ENCODE results near the gene SLC39A3. TPM values are rescaled to one million over a fixed set of nuclear protein-coding genes. Genes with fewer than 3 reads are reported as not detected.

Gene SLC39A3
- total RNA-seq, 1 experiment from 2014 or later = 39.1 TPM

DNA sequence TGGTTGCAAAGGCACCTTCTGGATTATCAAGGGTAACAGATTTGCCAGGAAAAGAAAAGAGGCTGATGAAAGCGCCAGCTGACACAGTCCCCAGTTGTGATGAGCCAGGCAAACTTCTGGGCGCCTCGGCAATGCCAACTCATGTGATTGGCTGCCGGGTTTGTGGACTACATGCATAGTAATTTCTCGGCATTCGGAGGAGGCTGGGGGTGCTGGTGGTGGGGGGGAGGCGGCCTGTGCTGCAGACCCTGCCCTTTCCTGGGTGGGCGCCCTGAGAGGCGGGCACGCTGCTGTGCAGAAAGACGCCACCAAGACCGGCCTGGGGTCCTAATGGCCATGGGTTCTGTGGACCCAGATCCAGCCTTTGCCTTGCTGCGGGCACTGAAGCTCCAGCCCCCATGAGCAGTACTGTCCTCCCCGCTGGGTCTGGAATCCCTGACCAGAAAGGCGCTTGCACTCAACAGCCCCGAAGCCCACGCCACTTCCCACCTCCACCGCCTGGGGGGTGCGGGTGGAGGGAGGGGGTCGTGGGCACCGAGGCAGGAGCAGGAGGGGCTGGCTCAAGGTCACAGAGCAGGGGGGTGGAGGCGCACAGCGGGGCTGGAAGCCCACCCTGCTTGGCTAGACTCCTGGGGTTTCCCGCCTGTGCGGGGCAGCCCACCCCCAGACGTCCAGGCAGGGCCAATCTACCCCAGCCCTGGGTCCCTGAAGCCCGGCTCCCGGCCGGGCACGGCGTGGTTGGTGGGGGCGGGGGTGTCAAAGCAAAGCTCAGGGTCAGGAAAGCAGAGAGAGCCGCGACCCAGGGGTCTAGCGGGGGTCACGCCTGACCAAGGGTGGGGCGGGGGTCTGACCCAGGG is 19.7 kb downstream of the SLC39A3 start:
- Histone ChIP-seq H3K4me1 (ENCODE audit: control insufficient read depth in 1 of 2, insufficient read depth in 2 of 2, low read length in 2 of 2) (peaks cover 21 to 41% of the 10 kb centered on the region in 2 experiments), H3K9ac (ENCODE audit: low read length) (peak overlapping the region; percentile 72), H3K9me3 (ENCODE audit: control insufficient read depth in 1 of 2, insufficient read depth in 1 of 2, low read depth in 1 of 2, low read length in 2 of 2) (peaks cover 8 to 9% of the 10 kb centered on the region in 2 experiments; a peak in 3 of 4 replicates), H3K36me3 (ENCODE audit: control insufficient read depth in 1 of 2, insufficient read depth in 2 of 2, low read length in 2 of 2) (peaks cover 0 to 4% of the 10 kb centered on the region in 2 experiments; a peak in 2 of 4 replicates), H3K27ac (ENCODE audit: low read depth, low read length) (peak overlapping the region; percentile 45; the same call in 1 of the 2 replicates), H4K20me1 (ENCODE audit: insufficient read depth) (no peaks in the 10 kb centered on the region), H3K4me2 (ENCODE audit: low read length) (peak overlapping the region; percentile 86), H3K9me2 (ENCODE audit: insufficient read depth) (no peaks in the 10 kb centered on the region), H2AFZ (ENCODE audit: low read depth, low read length, poor library complexity, severe bottlenecking) (no peak overlapping the region), H3K27me3 (ENCODE audit: insufficient read depth, low read length) (no peaks in the 10 kb centered on the region), H3K4me3 (replicated peaks in 1 of 2; ENCODE audit: low read depth in 1 of 2, low read length in 2 of 2) (peak overlapping the region; percentile 61 to 73), H3K79me2 (ENCODE audit: insufficient read depth, low read length) (peaks cover 11% of the 10 kb centered on the region; the same call in 1 of the 2 replicates)
- CTCF ChIA-PET = no interaction called here
- intact Hi-C loops (cut with micrococcal nuclease) = no loop called here
- POLR2A ChIA-PET = no interaction called here
- DNase-seq (ENCODE audit: low read depth, low spot score) (no peak), ATAC-seq (no peak)
- TF ChIP-seq SRF (IDR thresholded peaks at IDR 0.05; ENCODE audit: low read depth) = no peak
- no peak for TF ChIP-seq POLR2A (IDR thresholded peaks at IDR 0.05; ENCODE audit: borderline replicate concordance, extremely low read depth, insufficient read depth, insufficient read length)
- TF ChIP-seq ZFX (IDR thresholded peaks at IDR 0.05) = no peak
- no peak for TF ChIP-seq EGR1 (IDR thresholded peaks at IDR 0.05; ENCODE audit: low read depth)
- TF ChIP-seq, protein P1, sequence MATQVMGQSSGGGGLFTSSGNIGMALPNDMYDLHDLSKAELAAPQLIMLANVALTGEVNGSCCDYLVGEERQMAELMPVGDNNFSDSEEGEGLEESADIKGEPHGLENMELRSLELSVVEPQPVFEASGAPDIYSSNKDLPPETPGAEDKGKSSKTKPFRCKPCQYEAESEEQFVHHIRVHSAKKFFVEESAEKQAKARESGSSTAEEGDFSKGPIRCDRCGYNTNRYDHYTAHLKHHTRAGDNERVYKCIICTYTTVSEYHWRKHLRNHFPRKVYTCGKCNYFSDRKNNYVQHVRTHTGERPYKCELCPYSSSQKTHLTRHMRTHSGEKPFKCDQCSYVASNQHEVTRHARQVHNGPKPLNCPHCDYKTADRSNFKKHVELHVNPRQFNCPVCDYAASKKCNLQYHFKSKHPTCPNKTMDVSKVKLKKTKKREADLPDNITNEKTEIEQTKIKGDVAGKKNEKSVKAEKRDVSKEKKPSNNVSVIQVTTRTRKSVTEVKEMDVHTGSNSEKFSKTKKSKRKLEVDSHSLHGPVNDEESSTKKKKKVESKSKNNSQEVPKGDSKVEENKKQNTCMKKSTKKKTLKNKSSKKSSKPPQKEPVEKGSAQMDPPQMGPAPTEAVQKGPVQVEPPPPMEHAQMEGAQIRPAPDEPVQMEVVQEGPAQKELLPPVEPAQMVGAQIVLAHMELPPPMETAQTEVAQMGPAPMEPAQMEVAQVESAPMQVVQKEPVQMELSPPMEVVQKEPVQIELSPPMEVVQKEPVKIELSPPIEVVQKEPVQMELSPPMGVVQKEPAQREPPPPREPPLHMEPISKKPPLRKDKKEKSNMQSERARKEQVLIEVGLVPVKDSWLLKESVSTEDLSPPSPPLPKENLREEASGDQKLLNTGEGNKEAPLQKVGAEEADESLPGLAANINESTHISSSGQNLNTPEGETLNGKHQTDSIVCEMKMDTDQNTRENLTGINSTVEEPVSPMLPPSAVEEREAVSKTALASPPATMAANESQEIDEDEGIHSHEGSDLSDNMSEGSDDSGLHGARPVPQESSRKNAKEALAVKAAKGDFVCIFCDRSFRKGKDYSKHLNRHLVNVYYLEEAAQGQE (IDR thresholded peaks at IDR 0.05; ENCODE audit: low read depth) = no peak
- no peak for TF ChIP-seq EZH2phosphoT487 (IDR thresholded peaks at IDR 0.05; ENCODE audit: borderline replicate concordance)
- TF ChIP-seq, protein P2, sequence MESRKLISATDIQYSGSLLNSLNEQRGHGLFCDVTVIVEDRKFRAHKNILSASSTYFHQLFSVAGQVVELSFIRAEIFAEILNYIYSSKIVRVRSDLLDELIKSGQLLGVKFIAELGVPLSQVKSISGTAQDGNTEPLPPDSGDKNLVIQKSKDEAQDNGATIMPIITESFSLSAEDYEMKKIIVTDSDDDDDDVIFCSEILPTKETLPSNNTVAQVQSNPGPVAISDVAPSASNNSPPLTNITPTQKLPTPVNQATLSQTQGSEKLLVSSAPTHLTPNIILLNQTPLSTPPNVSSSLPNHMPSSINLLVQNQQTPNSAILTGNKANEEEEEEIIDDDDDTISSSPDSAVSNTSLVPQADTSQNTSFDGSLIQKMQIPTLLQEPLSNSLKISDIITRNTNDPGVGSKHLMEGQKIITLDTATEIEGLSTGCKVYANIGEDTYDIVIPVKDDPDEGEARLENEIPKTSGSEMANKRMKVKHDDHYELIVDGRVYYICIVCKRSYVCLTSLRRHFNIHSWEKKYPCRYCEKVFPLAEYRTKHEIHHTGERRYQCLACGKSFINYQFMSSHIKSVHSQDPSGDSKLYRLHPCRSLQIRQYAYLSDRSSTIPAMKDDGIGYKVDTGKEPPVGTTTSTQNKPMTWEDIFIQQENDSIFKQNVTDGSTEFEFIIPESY (IDR thresholded peaks at IDR 0.05; ENCODE audit: extremely low read depth, insufficient replicate concordance, low read length) = no peak
- no peak for TF ChIP-seq ZNF274 (IDR thresholded peaks at IDR 0.05; ENCODE audit: low read depth, low read length)
- TF ChIP-seq EZH2 (IDR thresholded peaks at IDR 0.05) = no peak
- no peak for TF ChIP-seq SP1 (IDR thresholded peaks at IDR 0.05; ENCODE audit: low read depth)
- no peak for TF ChIP-seq RAD21 (IDR thresholded peaks at IDR 0.05; ENCODE audit: low read depth)
- no peak for TF ChIP-seq SIN3A (IDR thresholded peaks at IDR 0.05; ENCODE audit: low read depth)
- TF ChIP-seq, protein P3, sequence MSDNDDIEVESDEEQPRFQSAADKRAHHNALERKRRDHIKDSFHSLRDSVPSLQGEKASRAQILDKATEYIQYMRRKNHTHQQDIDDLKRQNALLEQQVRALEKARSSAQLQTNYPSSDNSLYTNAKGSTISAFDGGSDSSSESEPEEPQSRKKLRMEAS (IDR thresholded peaks at IDR 0.05) = no peak
- TF ChIP-seq TCF7L2 (IDR thresholded peaks at IDR 0.05; ENCODE audit: borderline replicate concordance, extremely low read depth, insufficient read depth, insufficient read length) = no peak
- TF ChIP-seq CBX3 (IDR thresholded peaks at IDR 0.05; ENCODE audit: low read depth) = no peak
- TSS peak; percentile 6 for BruUV-seq (replicated peaks)
- RAD21 ChIA-PET (ENCODE audit: low non-redundant PET in 1 of 2, low total read pairs in 2 of 2, uncharacterized antibody in 2 of 2, unreplicated experiment in 2 of 2) = no interaction called here

All from HCT116 (cell line).